CD4-positive, alpha-beta T cell treated with Interleukin-15 for 4 hours (primary cell): ENCODE results near the gene CNNM2.
"Not testable (repeated sequence)": the region's sequence is repeated elsewhere in the genome, so short reads cannot be mapped to it uniquely, and the experiment has no call there.

Experiments
- DNase-seq: peaks from one replicate; pipeline ENCODE4 v3.0.0-alpha.2; 2020; ENCODE audit warnings: low spot score

Gene CNNM2

DNA sequence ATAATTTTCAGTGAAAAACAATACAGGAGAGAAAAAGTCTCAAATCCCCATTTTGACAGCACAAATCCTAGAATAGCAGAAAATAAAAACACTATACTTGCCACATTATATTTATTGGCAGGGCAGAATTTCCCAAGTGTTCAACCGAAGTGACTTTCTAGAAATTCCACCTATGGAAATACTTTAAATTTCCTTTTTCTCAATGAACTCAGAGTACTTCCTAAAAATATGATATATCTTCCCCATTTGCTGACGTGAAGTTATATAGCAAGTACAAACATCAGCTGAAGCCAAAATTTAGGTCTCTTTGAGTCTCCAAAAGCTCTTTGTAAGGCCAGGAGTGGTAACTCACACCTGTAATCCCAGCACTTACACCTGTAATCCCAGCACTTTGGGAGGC, 191.7 kb downstream of the CNNM2 start:
- DNase-seq: no peak

DNA sequence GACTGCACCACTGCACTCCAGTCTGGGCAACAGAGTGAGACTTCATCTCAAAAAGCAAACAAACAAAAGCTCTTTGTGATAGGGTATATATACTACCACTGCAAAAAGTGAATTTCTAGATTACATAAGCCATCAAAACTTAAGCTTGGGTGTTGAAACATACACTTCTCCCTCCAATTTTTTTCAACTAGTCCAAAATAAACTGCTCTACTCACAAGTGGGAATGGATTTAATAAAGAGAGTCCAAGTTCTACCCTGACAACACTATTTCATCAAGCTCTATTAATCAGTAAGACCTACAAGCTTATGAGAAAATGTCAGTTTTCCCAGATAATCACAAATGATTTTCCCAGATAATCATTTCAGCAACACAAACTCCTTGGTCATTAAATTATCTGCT, 192.3 kb downstream of the CNNM2 start:
- no peak for DNase-seq

- no peak for DNase-seq
Observed at GRCh38 chr10:103111031-103111917, 193.2 kb downstream of the CNNM2 start.

- DNase-seq: no peak
Observed at GRCh38 chr10:103111918-103112877, 194.1 kb downstream of the CNNM2 start.

DNA sequence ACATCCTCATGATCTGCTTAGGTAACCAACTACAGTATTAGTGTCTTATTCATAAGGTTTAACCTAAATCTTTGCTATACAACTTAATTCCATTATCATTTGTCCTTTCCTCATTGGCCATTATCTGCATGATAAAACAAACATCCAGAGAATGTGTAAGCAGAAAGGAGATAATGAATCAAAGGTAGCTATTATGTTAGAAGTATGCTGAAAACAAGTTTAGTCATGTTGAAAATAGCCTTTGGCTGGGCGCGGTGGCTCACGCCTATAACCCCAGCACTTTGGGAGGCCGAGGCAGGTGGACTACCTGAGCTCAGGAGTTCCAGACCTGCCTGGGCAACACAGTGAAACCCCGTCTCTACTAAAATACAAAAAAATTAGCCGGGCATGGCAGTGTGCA, 196.8 kb downstream of the CNNM2 start:
- DNase-seq: no peak

DNA sequence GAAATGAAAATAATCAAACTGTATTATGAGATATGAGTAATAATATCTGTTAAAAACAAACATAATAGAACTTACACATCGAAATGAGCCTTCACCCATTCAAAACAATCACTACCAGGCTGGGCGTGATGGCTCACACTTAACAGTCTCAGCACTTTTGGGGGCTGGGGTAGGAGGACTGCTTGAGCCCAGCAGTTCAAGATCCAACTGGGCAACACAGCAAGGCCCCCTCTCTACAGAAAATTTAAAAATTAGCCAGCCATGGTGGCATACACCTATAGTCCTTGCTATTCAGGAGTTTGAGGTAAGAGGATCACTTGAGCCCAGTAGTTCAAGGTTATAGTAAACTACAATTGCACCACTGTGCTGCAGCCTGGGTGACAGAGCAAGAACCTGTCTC, 199.2 kb downstream of the CNNM2 start:
- DNase-seq: no peak

DNA sequence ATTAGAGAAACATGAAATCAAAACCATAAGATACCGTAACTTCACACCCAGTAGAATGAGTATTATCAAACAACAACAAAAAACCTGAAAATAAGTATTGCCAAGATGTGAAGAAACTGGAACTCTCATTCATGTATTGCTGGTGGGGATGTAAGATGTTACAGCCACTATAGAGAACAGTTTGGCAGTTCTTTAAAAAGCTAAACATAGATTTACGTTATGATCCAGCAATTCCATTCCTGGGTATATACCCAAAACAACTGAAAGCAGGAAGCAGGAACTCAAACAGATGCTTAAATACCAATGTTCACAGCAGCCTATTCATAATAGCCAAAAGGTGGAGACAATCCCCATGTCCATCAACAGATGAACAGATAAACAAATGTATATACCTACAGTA, 202.5 kb downstream of the CNNM2 start:
- DNase-seq: no peak

DNA sequence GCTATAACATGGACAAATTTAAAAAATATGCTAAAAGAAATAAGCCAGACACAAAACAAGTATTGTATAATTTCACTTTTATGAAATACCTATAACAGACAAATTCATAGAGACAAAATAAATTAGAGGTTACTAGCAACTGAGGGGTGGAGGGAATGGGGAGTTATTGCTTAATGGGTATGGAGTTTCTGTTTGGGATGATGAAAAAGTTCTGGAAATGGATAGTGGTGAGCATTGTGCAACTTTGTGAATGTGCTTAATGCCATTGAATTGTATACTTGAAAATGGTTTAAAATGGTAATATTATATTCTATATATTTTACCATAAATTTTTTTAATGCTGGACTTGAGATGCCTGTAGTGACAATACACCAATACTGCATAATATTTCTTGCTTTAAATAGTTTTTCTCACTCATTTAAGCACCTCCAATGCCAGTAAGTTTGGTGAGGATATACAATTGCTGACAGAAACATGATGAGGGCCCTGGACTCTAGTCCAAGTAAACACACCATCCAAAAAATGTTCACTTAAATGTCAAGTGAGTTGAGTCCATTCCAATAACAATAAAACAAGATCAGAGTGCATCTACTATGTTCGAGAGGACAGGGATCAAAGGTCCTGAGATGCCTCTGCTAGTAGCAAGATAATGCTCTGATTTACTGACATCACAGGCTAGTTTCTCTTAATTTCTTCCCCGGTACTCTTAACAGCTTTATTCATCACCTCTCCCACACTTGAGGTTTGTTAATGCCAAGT, 203.1 kb downstream of the CNNM2 start:
- DNase-seq: no peak

DNA sequence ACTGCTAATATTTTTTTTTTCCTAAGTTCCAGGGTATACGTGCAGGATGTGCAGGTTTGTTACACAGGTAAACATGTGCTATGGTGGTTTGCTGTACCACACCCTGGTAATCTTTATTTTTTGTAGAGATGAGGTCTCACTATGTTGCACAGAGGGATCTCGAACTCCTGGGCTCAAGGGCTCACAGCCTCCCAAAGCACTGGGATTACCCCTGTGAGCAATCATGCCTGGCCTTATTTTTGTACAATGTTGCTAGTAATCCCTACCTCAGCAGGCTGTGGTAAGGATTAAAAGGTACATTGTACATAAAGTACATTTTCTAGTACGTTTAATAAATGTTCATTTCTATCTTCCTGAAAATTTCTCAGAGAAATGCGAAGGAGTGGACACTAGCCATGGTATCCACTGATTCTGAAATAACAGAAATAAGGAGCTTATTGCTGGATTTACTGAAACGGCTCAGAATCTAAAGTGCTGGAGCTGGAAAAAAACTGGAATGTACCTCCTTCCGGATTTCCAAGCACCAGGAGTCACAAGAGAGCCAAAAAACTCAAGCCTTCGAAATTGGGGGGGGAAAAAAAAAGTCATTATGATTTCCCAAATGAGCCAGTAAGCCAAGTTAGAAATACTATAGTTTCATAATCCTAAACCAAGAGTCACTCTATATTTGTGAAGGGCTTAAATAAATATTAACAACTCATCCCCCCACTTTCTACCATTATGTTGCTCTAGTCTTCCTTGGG, 205.4 kb downstream of the CNNM2 start:
- no peak for DNase-seq

DNA sequence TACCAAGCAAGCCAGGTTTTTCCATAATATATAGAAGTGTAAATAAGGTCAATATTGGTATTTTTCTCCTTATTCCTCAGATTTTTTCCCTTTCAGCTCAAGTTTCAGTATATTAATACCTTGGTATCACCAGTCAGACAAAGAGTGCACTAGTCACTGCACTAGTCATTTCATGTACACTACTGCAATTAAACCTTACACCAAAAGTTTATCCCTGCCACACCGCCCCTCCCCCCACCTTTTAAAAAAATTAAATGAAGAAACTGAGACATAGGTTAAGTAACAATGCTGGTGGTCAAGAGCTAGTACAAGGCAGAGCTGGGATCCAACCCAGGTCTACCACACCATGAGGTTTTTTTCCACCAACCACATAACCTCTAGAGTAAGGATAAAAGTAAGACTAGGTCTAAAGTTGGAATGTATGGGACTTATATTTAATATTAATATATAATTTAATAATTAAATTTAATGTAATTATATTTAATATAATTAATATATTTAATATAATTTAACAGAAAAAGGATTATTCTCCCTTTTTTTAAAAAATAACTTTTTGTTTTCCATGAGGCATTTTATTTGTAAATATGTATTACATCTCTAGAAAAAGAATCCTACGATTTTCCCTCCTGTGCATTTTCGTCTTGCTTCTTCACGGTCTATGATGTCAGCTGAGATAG, 206.5 kb downstream of the CNNM2 start:
- DNase-seq: no peak

DNA sequence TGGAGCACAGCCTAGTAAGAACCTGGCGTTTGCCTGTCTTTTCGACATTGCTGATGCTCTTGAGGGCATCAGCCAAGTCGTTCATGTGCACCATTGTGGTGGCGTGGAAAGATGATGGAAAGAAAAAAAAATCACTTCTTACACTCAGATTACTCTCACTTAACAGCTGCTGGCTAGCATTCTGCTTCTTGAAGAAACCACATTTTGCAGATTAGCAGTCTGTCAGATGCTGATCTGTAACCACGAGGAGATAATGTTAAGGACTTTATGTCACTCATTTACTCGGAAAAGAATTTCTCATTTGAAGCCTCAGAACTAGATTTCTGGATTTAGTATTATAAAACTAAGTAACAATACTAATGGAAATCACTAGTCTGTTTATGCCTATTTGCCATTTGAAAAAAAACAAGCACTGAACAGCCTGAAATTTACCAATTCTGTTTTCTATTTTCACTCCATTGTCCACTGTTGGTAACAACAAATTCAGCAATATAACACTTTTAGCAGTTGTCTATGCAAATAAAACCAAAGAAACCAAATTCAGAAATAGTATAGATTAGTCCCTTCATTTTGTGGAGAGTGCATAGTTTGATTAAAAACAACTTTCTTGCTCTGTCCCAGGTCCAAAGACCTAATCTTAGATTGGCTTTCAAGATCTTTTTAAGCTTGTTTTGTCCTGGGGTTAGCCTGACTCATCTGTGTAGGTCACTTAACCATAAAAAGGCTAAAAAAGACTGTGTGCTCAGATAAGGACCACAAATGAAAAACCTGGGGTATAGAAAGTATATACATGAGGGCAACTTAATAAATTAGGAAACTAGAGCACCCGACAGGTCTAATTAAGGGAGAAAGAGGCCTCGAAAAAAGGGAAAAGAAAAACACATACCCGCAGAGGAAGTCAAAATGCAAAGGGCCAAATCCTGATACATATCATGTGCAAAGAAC, 207.5 kb downstream of the CNNM2 start:
- DNase-seq: no peak

DNA sequence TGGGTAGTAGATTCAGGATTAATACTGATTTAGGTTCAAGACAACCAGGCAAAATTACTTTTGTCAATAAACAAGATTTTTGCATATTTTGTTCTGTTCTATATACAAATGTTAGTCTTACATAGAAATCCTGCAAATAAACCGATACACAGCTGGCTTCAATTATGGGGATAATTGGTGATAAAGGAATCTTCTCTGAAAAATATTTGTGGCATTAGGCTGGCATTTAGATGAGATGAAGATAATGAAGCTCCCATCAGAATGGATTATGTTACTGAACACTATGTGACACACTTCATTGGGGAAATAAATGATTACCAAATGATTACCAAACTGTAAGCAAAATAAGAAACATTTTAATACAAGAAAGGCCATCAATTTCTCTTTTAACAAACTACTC, 209.1 kb downstream of the CNNM2 start:
- DNase-seq: no peak

GRCh38 chr10:103130180-103130579, 212.1 kb downstream of the CNNM2 start:
- DNase-seq: not testable (repeated sequence)

DNA sequence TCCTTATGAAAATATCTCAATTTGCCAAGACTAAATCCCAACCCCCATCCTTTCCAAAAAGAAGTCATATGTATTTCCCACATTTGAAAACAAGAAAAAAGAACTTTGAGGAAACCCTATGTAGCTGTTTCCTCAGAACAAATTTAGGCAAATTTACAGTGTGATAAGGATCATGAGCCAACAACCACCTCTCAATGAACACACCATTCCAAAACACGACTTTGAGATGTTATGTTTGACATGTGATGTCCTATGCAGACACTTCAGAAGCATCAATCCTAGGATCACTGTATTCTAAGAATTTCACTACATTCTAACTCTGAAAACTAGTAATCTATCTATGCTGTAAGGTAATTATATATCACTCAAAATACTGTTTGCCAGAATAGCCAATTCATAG, 212.8 kb downstream of the CNNM2 start:
- DNase-seq: no peak

GRCh38 chr10:103135168-103135567, 217.1 kb downstream of the CNNM2 start:
- not testable (repeated sequence) for DNase-seq

- DNase-seq: no peak
Observed at GRCh38 chr10:103139803-103140202, 221.7 kb downstream of the CNNM2 start.
